Cardiac muscle cell (in vitro differentiated cells and primary cell): ENCODE results near the gene NXT1. TPM values are rescaled to one million over a fixed set of nuclear protein-coding genes. Genes with fewer than 3 reads are reported as not detected.
A peak's percentile ranks its signal among the peaks of the same experiment; 100 is the strongest.

Experiments
- DNase-seq, 2 donors: peaks; one replicate each; pipeline versions ENCODE4 v3.0.0 to v3.0.0-alpha.2; 2010 to 2017; ENCODE audit warnings: low read depth in 1 of 2, low spot score in 1 of 2
- H3K27ac ChIP-seq: fragments of 200-600 bp; sonication (generic); 2 replicates; pipeline ENCODE4 v1.5.1; 2016
- H3K27me3 ChIP-seq: fragments of 200-600 bp; sonication (generic); 2 replicates; pipeline ENCODE4 v1.6.0; 2016; ENCODE audit warnings: control low read depth
- H3K36me3 ChIP-seq: fragments of 200-600 bp; sonication (generic); 2 replicates; pipeline ENCODE4 v1.5.1; 2016; ENCODE audit warnings: control low read depth
- H3K4me1 ChIP-seq: fragments of 200-600 bp; sonication (generic); 2 replicates; pipeline ENCODE4 v1.8.1; 2017; ENCODE audit warnings: low read depth, mild to moderate bottlenecking, mixed run types
- H3K4me3 ChIP-seq: fragments of 200-600 bp; sonication (generic); 2 replicates; pipeline ENCODE4 v1.5.1; 2016; ENCODE audit warnings: mild to moderate bottlenecking
- H3K9me3 ChIP-seq: fragments of 200-600 bp; sonication (generic); 2 replicates; pipeline ENCODE4 v1.5.1; 2017; ENCODE audit warnings: low read depth, mild to moderate bottlenecking, control low read depth
- polyA plus RNA-seq: library from polyadenylated mRNA; unstranded; fragments of >200 nt; fragmentation: Nextera tagmentation; extraction: Ambion mirVana; gene quantifications from 2 replicates; pipeline ENCODE4 v1.2.1, GENCODE V29; 2016
- total RNA-seq: library from RNA; depleted of rRNA; stranded (reverse); fragments of >200 nt; gene quantifications from 2 replicates; pipeline ENCODE4 v1.2.3, GENCODE V29; 2016
- TF ChIP-seq, protein P1 (sequence below): IDR thresholded peaks from 2 replicates; pipeline ENCODE4 v1.5.1; 2012; ENCODE audit warnings: low read depth, mild to moderate bottlenecking, low read length

NXT1 gene
- total and polyA plus RNA-seq, 2 experiments from 2014 or later, result 27.4 to 29.1 TPM

GRCh38 chr20:23356203-23356602 lies 5.6 kb downstream of the NXT1 start:
- Histone ChIP-seq H3K36me3 (no peaks in the 10 kb centered on the region), H3K4me3 (no peak overlapping the region), H3K27me3 (no peaks in the 10 kb centered on the region), H3K4me1 (peaks cover 20% of the 10 kb centered on the region), H3K9me3 (no peaks in the 10 kb centered on the region), H3K27ac (no peak overlapping the region)
- no peak for DNase-seq
- TF ChIP-seq, protein P1, sequence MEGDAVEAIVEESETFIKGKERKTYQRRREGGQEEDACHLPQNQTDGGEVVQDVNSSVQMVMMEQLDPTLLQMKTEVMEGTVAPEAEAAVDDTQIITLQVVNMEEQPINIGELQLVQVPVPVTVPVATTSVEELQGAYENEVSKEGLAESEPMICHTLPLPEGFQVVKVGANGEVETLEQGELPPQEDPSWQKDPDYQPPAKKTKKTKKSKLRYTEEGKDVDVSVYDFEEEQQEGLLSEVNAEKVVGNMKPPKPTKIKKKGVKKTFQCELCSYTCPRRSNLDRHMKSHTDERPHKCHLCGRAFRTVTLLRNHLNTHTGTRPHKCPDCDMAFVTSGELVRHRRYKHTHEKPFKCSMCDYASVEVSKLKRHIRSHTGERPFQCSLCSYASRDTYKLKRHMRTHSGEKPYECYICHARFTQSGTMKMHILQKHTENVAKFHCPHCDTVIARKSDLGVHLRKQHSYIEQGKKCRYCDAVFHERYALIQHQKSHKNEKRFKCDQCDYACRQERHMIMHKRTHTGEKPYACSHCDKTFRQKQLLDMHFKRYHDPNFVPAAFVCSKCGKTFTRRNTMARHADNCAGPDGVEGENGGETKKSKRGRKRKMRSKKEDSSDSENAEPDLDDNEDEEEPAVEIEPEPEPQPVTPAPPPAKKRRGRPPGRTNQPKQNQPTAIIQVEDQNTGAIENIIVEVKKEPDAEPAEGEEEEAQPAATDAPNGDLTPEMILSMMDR, result no peak

DNA sequence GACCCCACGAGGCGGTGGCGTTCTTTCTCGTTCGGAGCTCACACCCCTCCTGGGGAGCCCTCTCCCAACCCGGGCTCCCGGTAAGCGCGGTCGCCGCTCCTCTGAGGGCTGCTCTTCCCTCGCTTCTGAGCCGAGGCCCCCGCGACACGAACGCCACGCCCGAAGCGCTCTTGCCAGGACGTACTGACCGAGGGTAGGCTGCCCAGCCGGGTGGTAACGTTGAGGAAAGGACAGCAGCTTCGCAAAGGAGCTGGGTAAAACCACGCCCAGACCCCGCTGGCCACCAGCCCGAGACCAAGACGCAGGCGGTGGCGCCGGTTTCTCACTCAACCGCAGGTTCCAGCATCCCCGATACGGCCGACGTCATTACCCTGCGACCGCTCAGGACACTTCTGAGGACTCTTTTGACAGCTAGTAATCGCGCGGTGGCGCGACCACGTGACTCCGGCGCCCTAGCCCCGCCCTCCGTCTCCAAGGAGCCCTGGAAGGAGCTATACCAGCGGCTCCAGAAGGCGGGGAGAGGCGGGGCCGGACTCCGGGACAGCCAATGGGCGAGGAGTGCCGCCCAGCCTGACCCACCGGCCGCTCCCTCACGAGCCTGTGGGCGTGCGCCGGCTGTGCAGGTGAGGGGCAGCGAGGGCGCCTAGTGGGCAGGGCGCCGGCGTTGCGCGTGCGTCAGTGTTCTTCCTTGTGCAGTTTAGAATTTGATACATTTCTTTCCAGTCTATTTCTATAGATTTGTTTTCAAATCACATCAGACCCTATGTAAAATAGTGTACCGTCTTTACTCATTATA lies 7.4 kb downstream of the NXT1 start:
- H3K27me3 ChIP-seq, result no peaks in the 10 kb centered on the region
- TF ChIP-seq, protein P1, result no peak
- H3K4me1 ChIP-seq, result peaks cover 22% of the 10 kb centered on the region
- peak overlapping the region; percentile 58 for H3K4me3 ChIP-seq
- peak overlapping the region; percentile 89 for H3K27ac ChIP-seq
- DNase-seq, result peak; percentile 99 to 100
- no peaks in the 10 kb centered on the region for H3K36me3 ChIP-seq
- no peaks in the 10 kb centered on the region for H3K9me3 ChIP-seq

DNA sequence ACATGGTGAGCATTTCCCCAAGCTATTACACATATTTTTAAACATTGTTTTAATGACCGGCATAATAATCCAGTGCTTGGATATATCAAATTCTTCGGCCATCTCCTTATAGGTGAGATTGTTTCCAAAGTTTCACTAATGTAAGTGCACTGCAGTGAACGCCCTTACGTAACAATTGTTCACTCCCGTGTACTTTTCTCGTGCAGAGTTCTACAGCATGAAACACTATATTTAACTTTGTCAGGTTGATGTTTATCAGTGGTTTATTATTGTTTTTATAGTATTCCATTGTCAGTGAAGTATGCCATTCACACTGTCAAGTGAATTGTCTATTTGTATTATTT lies 7.9 kb downstream of the NXT1 start:
- H3K27ac ChIP-seq, result peak overlapping the region; percentile 81

DNA sequence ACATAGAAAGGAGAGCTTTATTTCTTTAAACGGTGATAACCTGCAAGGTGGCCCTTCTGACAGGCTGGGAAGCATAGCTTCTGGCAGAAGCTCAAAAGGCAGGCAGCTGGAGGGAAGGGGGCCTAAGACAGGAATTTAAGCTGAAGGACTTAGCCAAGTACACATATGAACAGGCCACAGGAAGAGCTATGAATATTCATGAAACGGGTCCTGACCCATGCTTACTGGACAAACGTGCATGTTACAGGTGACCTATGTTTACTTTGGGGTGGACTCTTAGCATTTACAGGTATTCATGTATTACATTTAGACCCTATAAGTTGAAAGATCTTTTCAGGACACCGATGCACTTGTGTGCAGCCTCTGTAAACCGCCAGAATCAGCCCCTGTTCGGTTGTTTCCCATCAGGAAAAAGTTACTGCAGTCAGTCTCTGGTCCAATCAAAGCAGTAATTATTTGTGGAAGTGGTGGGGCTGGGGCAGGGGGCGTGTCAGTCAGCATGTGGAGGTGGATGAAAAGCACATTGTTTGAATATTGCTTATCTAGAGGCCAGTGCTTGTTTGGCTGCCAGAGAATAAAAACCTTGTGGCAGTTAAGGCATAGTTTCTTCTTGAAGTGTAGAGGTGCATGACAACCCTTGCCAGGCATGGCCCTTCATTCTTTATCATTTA lies 8.5 kb downstream of the NXT1 start:
- H3K36me3 ChIP-seq, result no peaks in the 10 kb centered on the region
- H3K9me3 ChIP-seq, result no peaks in the 10 kb centered on the region
- peak overlapping the region; percentile 81 for H3K27ac ChIP-seq
- H3K4me3 ChIP-seq, result no peak overlapping the region
- peaks cover 29% of the 10 kb centered on the region for H3K4me1 ChIP-seq
- TF ChIP-seq, protein P1, result no peak
- no peaks in the 10 kb centered on the region for H3K27me3 ChIP-seq
- DNase-seq, result no peak

More for the DNA sequence above, 7.9 kb downstream of the NXT1 start:
- H3K4me1 ChIP-seq, result peaks cover 28% of the 10 kb centered on the region
- no peaks in the 10 kb centered on the region for H3K27me3 ChIP-seq
- TF ChIP-seq, protein P1, result no peak
- H3K9me3 ChIP-seq, result no peaks in the 10 kb centered on the region
- peak overlapping the region; percentile 16 for H3K4me3 ChIP-seq
- H3K36me3 ChIP-seq, result no peaks in the 10 kb centered on the region
- no peak for DNase-seq

GRCh38 chr20:23360531-23360930 lies 9.9 kb downstream of the NXT1 start:
- Histone ChIP-seq H3K27ac (peak overlapping the region; percentile 97), H3K27me3 (no peaks in the 10 kb centered on the region), H3K36me3 (peaks cover 5% of the 10 kb centered on the region), H3K4me1 (peaks cover 29% of the 10 kb centered on the region), H3K4me3 (no peak overlapping the region), H3K9me3 (no peaks in the 10 kb centered on the region)
- DNase-seq, result no peak
- TF ChIP-seq, protein P1, result no peak
